Stomach (tissue), 4 donors: ENCODE results near the gene TSHZ2.

Experiments
- POLR2A ChIP-seq, 4 donors: fragments of 450-650 bp; IDR thresholded peaks; one replicate each; pipeline ENCODE4 v1.6.1; 2016; ENCODE audit warnings: antibody characterized with exemption in 4 of 4, control low read depth in 2 of 4, mild to moderate bottlenecking in 1 of 4, moderate library complexity in 1 of 4
- TF ChIP-seq, protein P1 (sequence below), 7 experiments: fragments of 450-650 bp in 4 of 7; fragments of 200-600 bp in 3 of 7; sonication (generic) in 3 of 7; IDR thresholded peaks; one replicate each; pipeline ENCODE4 v1.5.1; 2016 to 2019; ENCODE audit warnings: antibody characterized with exemption in 7 of 7, control low read depth in 2 of 7, mild to moderate bottlenecking in 1 of 7

DNA sequence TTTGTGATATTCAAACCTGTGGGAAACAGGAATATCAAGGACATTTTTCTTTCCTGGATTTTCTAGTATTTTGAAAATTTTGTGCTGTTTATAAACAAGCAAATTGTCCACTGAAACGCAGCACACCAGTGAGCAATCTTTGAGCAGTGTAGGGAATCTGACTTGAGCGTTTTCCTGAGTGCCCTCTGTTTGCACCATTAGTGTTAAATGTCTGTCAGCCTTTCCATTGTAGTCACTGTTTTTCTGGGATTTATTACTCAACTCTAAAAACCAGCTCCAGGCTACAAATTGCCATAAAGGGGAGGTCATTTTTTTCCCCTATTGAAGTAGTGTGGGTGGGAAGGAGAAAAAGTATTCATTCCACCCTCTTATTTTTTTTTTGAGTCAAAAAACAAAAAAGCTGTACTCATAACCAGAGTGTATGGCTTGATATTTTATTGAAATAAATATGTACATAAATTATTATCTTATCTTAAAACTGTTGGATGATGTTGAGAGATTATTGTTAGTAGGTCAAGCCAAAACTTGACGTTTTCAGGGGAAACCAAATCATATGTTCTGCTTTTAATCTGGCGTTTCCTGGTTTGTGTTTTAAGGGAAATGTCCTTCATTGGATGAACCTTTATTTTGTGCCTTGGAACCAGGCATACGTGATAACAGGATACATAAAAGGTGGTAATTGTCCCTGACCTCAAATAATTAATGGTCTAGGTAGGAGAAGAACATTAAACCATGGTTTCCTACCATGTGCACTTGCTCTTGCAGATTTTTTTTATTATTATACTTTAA, 51.8 kb downstream of the TSHZ2 start:
- TF ChIP-seq POLR2A (IDR thresholded peaks at IDR 0.05) = no peak
- TF ChIP-seq, protein P1, sequence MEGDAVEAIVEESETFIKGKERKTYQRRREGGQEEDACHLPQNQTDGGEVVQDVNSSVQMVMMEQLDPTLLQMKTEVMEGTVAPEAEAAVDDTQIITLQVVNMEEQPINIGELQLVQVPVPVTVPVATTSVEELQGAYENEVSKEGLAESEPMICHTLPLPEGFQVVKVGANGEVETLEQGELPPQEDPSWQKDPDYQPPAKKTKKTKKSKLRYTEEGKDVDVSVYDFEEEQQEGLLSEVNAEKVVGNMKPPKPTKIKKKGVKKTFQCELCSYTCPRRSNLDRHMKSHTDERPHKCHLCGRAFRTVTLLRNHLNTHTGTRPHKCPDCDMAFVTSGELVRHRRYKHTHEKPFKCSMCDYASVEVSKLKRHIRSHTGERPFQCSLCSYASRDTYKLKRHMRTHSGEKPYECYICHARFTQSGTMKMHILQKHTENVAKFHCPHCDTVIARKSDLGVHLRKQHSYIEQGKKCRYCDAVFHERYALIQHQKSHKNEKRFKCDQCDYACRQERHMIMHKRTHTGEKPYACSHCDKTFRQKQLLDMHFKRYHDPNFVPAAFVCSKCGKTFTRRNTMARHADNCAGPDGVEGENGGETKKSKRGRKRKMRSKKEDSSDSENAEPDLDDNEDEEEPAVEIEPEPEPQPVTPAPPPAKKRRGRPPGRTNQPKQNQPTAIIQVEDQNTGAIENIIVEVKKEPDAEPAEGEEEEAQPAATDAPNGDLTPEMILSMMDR (IDR thresholded peaks at IDR 0.05) = no peak
